Stromal cell of bone marrow (primary cell): Measurements from ENCODE around the gene HOXD9.

Experiments
- DNase-seq: peaks from one replicate; pipeline ENCODE4 v3.0.0-alpha.2; 2012; ENCODE audit warnings: low read depth

Gene HOXD9

GRCh38 chr2:176165370-176166050 lies 43.0 kb downstream of the HOXD9 start:
- no peak for DNase-seq

GRCh38 chr2:176166272-176166671 lies 43.8 kb downstream of the HOXD9 start:
- DNase-seq: no peak

GRCh38 chr2:176167398-176167797 lies 44.9 kb downstream of the HOXD9 start:
- no peak for DNase-seq

- no peak for DNase-seq
Observed at GRCh38 chr2:176169181-176169580, 46.7 kb downstream of the HOXD9 start.

GRCh38 chr2:176169711-176170110 lies 47.2 kb downstream of the HOXD9 start:
- no peak for DNase-seq

- DNase-seq: no peak
Observed at GRCh38 chr2:176170602-176171305, 48.2 kb downstream of the HOXD9 start.

GRCh38 chr2:176171351-176172006 lies 49.0 kb downstream of the HOXD9 start:
- DNase-seq: no peak

GRCh38 chr2:176172007-176172894 lies 49.7 kb downstream of the HOXD9 start:
- no peak for DNase-seq

- no peak for DNase-seq
Observed at GRCh38 chr2:176172895-176173566, 50.5 kb downstream of the HOXD9 start.

GRCh38 chr2:176173567-176174381 lies 51.3 kb downstream of the HOXD9 start:
- DNase-seq: no peak

- DNase-seq: no peak
Observed at GRCh38 chr2:176174382-176174823, 51.9 kb downstream of the HOXD9 start.
